Retina (tissue), 1 donor: Measurements from ENCODE around the gene SIGMAR1.

Experiments used
- DNase-seq: peaks from one replicate; pipeline ENCODE4 v3.0.0-alpha.2; 2016

The SIGMAR1 gene

GRCh38 chr9:34600908-34601307, 36.7 kb downstream of the SIGMAR1 start:
- DNase-seq = no peak

GRCh38 chr9:34599546-34599945, 38.0 kb downstream of the SIGMAR1 start:
- DNase-seq = no peak

GRCh38 chr9:34594177-34594576, 43.4 kb downstream of the SIGMAR1 start:
- no peak for DNase-seq

- peak; percentile 63 for DNase-seq
Measured at GRCh38 chr9:34592895-34593601, 44.5 kb downstream of the SIGMAR1 start.

- no peak for DNase-seq
Measured at GRCh38 chr9:34591917-34592866, 45.4 kb downstream of the SIGMAR1 start.

- peak; percentile 94 for DNase-seq
Measured at GRCh38 chr9:34591248-34591916, 46.2 kb downstream of the SIGMAR1 start.

GRCh38 chr9:34590381-34591247, 47.0 kb downstream of the SIGMAR1 start:
- no peak for DNase-seq

- peak; percentile 85 for DNase-seq
Measured at GRCh38 chr9:34589636-34590380, 47.8 kb downstream of the SIGMAR1 start, which contains the start of gene CNTFR. CNTFR (minus strand) TSS chr9:34589724; CDS start chr9:34568981, 20,743 bp downstream.

GRCh38 chr9:34588671-34589635, 48.6 kb downstream of the SIGMAR1 start:
- DNase-seq = peak; percentile 81

- DNase-seq = no peak
Measured at GRCh38 chr9:34587271-34587670, 50.3 kb downstream of the SIGMAR1 start.

GRCh38 chr9:34585946-34586669, 51.5 kb downstream of the SIGMAR1 start:
- no peak for DNase-seq

GRCh38 chr9:34584970-34585369, 52.6 kb downstream of the SIGMAR1 start:
- no peak for DNase-seq
